Germinal center (tissue), 1 donor: ENCODE data around the gene EIF1AX.
"Not testable (repeated sequence)": the region's sequence is repeated elsewhere in the genome, so short reads cannot be mapped to it uniquely, and the experiment has no call there.

Experiments used
- DNase-seq: peaks from one replicate; pipeline ENCODE4 v3.0.0; 2012; ENCODE audit warnings: mixed read lengths, low spot score

EIF1AX gene

GRCh38 chrX:20126833-20127232 is 14.8 kb downstream of the EIF1AX start:
- DNase-seq, result not testable (repeated sequence)

- DNase-seq, result no peak
Observed at GRCh38 chrX:20124964-20125363, 16.7 kb downstream of the EIF1AX start.

- no peak for DNase-seq
Observed at GRCh38 chrX:20118065-20118824, 23.4 kb downstream of the EIF1AX start.

- no peak for DNase-seq
Observed at GRCh38 chrX:20116577-20117240, 24.9 kb downstream of the EIF1AX start, which contains the start of gene MAP7D2. TSS of gene MAP7D2 (minus strand) at chrX:20116907. CDS start at chrX:20116879, 28 bp downstream.

- no peak for DNase-seq
Observed at GRCh38 chrX:20116087-20116576, 25.5 kb downstream of the EIF1AX start.

- no peak for DNase-seq
Observed at GRCh38 chrX:20112022-20112774, 29.4 kb downstream of the EIF1AX start.

- DNase-seq, result no peak
Observed at GRCh38 chrX:20111271-20111670, 30.4 kb downstream of the EIF1AX start.

- DNase-seq, result no peak
Observed at GRCh38 chrX:20101934-20102581, 39.6 kb downstream of the EIF1AX start.

GRCh38 chrX:20091499-20091898 is 50.1 kb downstream of the EIF1AX start:
- no peak for DNase-seq

- no peak for DNase-seq
Observed at GRCh38 chrX:20089845-20090244, 51.8 kb downstream of the EIF1AX start.

- DNase-seq, result no peak
Observed at GRCh38 chrX:20080277-20080676, 61.4 kb downstream of the EIF1AX start.
